ENCODE data around the gene SND1.
"Not testable (repeated sequence)": the region's sequence is repeated elsewhere in the genome, so short reads cannot be mapped to it uniquely, and the experiment has no call there.

The SND1 gene

DNA sequence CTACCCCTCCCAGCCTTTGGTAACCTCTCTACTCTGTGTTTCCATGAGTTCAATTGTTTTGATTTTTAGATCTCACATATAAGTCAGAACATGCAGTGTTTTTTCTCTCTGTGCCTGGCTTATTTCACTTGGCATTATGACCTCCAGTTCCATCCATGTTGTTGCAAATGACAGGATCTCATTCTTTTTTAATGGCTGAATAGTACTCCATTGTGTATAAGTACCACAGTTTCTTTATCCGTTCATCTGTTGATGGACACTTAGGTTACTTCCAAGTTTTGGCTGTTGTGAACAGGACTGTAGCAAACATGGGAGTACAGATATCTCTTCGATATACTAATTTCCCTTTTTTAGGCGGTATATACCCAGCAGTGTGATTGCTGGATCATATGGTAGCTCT is 237.7 kb downstream of the SND1 start:
- DNase-seq (ENCODE audit: low read depth in 2 of 2) = no peak

DNA sequence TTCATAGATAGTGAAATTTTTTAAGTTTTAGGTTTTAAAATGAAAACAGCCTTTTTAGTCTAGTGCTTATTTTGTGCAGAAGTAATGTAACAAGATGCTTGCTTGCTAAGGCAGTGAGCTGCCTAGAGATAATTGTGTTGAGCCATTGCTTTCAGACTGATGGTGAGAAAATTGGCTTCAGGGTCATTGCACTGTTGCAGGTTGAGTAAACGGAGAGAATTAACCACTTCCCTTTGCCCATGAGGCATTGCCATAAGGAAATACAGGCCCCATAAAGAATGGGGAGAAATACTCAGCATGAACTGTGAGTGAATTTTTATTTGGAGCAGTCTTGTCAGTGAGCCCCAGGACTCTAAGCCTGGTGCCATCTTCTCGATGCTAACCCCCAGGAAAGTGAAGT is 238.7 kb downstream of the SND1 start:
- DNase-seq (ENCODE audit: low read depth in 2 of 2) = no peak

DNA sequence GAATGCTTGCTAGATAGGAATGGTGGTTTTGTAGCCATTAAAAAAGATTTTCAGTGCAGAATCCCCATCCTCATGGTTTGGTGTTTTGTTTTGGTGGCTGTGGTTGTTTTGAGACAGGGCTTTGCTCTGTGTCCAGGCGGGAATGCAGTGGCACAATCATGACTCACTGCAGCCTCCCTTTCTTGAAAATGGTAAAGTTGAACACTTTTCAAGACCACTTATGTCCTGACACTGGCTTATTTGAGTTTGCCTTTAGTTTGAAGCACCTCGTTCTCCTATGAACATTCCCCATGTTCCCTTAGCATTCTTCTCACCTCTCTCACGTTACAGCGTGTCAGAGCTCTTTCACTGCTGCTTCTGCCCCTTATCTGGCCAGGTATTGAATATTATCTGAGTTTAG is 239.2 kb downstream of the SND1 start:
- no peak for DNase-seq (ENCODE audit: low read depth in 2 of 2)

DNA sequence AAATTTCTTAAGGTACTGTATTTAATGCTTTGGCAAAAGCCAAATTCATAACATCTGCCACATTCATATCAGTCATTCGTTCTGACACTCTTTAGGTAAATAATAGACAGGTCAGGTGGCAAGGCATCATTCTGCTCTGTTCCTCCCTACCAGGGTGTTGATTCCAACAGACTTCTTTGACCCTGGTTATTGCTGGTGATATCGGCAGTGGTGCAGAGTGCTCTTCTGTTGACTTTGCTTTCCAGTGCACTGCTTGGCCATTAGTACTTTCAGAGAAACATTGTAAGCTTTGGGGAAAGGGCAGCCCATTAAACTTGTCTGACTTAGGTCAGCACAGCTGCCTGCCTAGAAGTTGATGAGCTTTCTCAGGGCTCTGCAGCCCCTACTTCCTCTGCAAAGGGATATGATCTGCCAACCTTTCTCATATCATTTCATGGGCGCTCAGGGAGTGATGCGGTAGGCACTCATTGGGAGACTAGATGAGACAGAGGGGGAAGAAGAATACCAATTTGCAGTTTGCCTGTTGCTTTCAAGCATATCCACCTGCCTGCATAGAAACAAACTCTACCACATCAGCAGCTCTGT is 240.0 kb downstream of the SND1 start:
- no peak for DNase-seq (ENCODE audit: low read depth in 2 of 2)

DNA sequence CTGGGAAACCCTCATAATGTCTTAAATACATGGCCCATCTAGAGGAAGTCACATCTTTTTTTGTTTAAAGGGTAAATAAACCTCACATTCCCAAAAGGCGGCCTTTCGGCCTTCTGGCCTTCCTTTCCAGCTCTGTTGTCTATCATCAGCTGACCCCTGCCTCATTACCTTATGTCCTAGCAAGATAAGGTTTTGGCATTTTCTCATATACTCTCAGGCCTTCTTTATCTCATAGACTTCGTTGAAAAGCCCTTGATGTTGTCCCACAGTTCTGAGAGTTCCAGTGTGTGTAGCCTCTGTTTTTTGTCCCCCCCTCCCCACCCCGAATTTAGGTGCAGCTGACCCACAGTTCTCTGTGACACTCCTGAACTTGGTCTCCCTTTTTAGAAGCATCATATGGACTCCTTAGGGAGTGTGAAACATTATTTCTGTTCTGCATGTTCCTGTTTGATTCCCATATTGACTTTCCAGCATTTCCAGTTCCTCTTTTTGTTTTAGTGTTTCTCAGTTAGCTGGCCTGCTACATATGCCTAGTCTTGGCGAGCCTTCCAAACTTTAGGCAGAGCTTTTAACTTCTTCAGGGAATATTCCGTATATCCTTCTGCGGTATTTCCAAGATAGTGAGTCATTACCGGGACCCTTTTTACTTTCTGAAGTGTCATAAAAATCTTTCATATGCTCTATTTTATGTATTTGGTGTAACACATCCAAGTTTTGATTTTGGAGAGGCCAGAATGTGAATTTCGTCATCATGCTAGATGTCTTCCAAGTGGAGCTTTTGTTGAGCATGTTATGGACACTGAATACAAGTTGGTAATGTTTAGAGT is 240.7 kb downstream of the SND1 start:
- DNase-seq (ENCODE audit: low read depth in 2 of 2) = no peak

DNA sequence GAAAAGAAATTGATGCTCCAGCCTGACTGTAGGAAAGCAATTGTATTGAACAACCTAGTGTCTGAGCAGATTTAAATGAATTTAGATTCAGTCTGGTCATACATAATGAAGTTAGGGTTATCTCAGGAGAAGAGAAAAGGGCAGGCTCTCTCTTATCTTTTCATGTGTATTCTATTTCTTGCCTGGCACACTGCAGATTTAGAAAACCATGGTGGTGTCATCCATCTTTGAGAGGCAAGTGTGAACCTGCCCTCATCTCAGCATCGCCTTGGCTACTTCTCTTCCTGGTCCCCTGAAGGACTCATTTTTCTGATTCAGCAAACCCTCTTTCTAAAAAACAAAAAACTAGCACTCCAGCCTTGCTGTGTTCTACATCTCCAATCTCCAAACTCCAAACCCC is 241.6 kb downstream of the SND1 start:
- DNase-seq (ENCODE audit: low read depth in 2 of 2) = no peak

DNA sequence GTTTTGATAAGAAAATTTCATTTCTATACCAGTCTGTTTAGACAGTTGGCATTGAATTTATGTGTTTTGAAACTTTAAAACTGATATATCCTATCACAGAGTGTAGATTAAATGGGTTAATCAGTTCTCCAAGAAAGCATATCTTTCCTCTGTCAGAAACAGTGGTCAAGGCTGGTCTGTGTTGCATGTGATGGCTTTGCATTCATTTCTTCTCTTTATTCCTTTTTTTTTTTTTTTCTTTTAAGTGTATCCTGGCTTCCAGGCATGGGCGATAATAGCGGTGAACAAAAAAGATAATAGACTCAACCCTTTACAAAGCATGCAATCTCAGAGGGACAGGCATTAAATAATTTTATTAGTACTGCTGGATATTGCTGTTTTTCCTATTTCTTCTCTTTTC is 242.6 kb downstream of the SND1 start:
- DNase-seq (ENCODE audit: low read depth in 2 of 2) = no peak

DNA sequence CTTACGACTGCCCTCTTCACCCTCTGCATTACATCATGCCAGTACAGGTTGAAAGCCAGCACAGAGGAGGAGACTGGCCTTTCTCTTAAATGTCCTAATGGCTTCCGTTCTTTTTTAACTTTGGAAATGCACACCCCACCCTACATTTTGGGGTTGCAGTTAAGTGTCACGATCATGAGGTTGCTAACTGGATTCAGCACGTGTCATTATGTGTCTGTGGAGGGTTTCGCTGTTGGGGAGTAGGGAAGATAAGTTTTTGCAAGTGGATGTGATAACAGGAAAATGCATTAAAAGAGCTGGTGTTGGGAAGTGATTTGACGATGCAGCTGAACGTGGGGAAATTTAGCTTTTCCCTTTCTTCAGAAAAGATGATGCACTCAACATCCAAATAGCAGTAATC is 243.4 kb downstream of the SND1 start:
- DNase-seq (ENCODE audit: low read depth in 2 of 2) = no peak

DNA sequence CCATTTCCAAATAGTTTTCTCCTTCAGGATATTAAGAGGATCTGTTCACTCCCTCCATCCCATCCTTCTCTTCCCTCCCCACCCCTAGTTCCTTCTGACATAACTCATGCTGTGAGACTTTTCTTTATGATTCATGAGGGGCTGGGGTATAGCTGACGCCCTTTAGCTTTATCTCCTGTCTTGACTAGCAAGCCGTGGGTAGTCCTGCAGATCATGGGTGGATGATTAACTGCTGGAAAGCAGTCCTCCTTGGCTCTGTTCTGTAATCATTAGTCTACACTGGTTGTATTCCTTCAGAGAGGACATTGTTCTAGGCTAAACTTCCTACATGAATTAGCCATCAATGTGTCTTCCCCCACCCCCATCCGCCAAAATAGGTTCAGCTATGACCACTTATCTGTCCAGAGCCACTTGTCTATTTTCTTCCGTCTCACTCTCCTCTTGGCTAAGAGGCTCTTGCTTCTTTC is 243.9 kb downstream of the SND1 start:
- no peak for DNase-seq (ENCODE audit: low read depth in 2 of 2)

DNA sequence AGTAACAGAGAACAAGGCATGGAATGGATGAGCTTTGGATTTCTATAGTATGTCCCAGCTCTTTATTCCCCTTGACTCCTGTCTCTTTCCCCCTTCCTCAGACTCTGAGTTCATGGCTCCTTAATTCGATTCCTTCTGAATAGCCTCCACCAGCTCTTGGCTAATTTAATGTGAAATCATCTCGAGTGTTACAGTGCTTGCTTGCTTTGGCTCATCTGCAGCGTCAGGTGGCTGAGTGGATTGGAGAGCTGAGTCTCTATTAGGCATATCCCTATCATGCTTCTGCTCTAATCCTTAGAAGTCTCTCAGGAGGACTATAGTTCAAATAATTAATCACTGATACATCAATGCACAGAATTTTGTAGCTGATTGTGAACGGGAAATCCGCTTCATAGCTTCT is 244.7 kb downstream of the SND1 start:
- DNase-seq (ENCODE audit: low read depth in 2 of 2) = no peak

DNA sequence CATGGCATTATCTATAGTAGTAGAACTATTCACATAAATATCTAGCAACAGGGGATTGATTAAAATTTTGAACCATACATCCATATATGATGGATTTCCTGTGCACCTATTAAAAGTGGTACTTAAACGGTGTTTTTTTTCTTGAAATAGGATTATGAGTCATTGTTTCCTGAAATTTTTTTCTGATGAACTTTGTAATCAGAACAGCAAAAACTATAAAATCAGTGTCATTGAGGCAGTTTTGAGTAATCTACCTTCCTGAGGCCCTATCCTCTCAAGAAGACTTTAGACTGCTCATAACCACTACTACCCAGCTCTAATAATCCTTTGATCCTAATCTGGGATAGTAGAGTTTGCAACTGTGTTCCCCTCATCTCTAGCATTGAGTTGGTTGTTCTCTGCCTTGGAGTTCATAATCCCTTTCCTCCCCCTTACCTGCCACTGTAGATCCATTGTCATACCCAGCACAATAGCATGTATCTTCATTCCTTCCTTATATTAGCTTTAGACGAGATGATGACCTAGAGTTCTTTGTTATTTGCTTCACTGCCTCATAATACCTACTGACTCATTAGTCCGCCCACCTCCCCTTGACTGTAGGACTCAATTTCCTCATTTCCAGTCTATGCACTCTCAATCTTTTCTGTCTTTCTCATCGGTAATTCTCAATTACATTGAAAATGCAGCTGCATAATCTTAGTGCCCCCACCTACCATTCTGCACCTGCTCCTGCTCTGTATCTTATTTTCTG is 245.9 kb downstream of the SND1 start:
- no peak for DNase-seq (ENCODE audit: low read depth in 2 of 2)

DNA sequence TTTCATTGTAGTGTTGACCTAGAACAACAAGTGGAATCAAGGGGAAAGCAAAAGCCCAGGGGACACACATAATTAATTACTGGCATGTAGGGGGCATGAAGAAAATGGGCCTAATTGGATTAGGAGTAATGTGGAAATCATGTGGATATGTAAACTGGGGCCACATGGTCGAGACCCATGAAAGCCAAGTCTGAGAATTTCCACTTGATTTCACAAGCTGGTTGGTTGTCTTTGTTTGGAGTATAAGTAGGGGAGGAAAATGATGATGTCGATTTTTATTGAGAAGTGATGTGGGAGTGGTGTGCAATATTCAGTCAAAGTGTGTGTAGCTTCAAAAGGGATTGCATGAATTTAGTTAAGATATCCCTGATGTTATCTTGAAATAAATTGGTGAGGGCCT is 247.4 kb downstream of the SND1 start:
- no peak for DNase-seq (ENCODE audit: low read depth in 2 of 2)

DNA sequence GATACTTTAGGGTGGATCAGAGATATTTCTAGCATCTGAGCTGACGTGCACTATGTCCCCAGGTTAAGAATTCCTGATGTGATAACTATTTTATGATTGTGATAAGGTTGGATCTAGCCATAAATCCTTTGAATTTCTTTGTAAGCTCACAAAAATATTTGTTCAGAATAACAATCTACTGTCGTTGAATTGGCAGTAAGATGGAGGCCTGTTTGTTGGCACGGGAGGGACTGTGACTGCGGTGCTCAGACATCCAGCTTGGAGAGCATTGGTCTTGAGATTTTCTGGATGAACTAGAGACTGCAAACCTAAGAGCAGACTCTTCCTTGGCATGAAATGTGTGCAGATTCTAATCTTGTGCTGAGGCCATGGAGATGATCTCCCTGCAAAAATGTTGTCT is 248.1 kb downstream of the SND1 start:
- DNase-seq (ENCODE audit: low read depth in 2 of 2) = no peak

DNA sequence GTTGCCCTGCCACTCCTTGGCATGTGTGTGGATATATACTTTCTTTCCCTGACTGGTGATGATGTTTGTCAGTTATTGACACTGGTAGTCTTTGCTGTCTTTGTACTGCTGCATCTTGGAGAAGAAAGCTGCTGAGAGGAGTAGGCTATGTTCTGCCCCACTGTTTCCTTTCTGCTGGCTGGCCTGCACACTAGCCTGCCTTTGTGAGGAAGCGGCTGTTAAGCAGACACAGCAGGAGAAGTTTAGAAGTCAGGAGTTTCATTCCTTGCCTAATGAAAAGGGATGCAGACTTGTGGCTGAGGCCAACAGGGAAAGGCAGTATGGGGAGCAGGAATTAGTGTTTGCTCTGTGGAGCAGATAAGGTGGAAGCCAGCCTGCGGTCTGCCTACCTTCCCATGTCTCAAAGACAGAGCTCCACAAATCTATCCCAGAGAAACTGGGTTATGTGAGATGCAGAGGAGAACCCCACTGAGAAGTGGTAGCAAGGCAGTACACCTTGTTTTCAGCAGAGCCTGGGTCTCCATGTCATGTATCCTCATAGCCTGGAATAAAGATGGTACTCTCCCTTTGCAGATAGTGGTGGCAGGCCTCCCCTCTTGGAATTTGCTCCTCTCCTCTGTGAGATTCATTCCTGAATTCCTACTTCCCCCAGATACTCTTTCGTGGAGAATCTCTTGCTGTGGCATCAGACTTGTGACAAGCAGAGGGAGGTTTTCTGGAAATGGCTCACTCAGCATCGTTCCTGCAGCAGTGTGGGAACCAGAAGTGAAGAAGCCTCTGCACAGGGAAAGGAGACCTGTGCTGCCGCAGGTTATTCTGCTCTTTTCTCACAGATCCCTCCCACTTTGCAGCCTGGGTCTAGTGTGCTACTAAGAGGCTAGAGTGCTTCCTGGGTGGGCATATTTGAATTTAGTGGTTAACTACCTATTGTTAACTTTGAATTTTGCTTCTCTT is 249.0 kb downstream of the SND1 start:
- no peak for DNase-seq (ENCODE audit: low read depth in 2 of 2)

DNA sequence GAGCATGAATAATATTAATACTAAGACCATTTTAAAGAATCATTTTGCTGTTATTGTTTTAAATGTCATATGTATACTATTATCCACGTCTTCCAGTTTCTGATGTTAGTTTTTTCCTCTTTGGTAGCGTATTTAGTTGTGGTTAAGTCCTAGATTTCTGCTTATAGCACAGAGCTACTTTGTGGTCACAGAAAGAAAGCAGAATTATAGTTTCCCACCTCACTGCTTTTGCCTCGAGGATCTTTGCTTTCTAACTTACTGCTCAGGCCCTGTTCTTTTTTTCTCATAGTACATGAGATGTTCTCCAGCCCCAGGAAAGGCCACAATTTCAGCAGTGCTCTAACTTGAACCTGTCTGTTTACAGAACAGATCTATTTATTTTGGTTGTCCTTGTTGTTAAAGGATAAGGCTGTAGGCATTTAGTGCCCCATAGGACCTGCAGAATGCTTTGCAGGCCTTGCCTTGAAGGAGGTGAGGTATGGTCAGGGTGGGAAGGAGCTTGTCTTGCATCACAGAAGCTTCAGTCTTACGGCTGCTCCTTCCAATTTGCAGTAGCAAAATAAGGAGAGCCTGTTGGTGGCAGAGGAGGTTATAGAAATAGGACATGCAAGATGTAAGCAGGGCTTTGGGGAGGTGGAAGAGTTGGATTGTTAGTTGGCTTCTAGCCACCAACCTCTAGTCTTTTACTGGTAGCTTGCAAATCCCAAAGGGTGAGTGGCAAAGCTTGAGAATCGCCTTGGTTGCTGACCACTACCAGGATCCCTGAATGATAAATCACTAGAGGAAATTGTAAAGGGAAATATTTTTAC is 250.1 kb downstream of the SND1 start:
- DNase-seq (ENCODE audit: low read depth in 2 of 2) = no peak

DNA sequence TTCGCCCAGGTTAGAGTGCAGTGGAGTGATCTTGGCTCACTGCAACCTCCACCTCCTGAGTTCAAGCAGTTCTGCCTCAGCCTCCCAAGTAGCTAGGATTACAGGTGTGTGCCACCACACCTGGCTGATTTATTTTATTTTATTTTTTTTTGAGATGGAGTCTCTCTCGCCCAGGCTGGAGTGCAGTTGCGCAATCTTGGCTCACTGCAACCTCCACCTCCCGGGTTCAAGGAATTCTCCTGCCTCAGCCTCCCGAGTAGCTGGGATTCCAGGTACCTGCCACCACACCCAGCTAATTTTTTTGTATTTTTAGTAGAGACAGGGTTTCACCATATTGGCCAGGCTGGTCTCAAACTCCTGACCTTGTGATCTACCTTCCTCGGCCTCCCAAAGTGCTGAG is 250.8 kb downstream of the SND1 start:
- not testable (repeated sequence) for DNase-seq (ENCODE audit: low read depth in 2 of 2)

DNA sequence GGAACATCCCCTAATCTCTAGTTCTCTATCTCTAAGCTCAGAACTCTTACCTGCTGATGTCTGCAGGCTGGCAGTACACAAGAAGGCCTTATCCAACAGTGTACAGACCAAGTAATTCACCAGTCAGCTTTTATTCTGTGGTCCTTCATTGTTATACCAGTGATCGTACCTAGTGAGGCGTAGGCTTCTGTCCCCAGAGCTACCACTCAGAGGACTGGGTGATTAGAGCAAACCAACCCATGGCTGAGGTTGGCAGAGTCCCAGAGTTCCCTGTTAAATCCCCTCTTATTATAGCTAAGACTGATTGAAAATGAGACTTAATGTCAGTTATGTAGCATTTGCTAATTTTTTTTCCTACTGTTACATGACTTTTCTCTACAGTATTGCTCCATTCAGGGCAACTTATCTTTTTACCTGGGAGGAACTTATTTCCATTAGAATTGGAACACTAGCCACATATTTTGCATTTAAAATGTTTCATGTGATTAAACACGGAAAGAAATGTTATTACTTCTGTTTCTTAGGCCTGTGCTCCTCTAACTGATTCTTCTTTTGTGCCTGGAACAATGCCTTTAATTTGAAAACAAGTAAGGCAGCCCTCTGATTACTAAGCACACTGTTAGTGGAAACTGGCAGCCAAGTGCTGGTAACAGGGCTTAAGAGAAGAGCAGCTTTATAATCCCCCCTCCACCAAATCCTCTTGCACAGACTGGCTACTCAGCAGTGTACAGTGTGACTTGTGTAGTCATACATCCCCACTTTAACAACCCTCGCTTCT is 252.1 kb downstream of the SND1 start:
- no peak for DNase-seq (ENCODE audit: low read depth in 2 of 2)

DNA sequence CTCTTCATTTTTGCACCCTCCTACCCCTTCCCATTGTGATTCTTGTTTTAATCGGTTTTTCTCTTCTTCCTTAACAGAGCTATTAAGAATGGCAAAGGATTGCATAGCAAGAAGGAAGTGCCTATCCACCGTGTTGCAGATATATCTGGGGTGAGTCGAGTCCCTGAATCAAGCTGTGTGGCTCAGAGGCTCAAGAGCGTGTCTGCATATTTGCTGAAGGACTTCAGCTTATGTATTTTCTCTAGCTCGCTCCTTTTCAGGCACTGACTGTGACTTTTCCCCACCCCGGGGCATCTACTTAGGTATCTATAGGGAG is 252.6 kb downstream of the SND1 start:
- no peak for DNase-seq (ENCODE audit: low read depth in 2 of 2)

DNA sequence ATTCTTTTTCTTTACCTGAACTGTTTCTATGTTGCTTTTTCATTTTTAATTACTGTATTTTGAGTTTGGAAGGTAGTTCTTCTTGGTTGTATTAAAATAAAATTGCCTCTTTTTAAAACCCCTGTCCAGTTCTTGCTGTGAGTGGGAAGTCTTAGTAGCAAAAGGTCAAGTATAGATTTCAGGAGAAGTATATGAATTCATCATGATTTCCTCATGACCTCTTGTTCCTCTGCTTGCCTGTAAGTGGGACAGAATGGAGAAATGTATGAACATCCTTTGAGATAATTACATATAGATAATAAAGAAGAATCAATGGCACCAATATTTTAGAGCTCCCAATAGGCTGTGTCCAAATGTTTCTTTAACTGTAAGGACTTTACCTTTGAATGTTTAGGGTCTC is 253.0 kb downstream of the SND1 start:
- no peak for DNase-seq (ENCODE audit: low read depth in 2 of 2)

Data from stimulated activated CD8-positive, alpha-beta memory T cell treated with anti-CD3 and anti-CD28 coated beads, Interleukin-2, amount 100 ng/mL, for 48 hours (primary cell).